A673 (cell line): ENCODE measurements around the gene RAB11FIP4. TPM values are rescaled to one million over a fixed set of nuclear protein-coding genes. Genes with fewer than 3 reads are reported as not detected.

Experiments used
- BruUV-seq: library from RNA; stranded (reverse); fragments of 400-500 nt; replicated peaks from 2 replicates; lab custom pipeline; 2021; lab: Mats Ljungman, UMichigan
- CTCF ChIA-PET: fragments of 300-600 bp; sonication (Branson Sonifier 250); formaldehyde crosslinking; loops from one replicate; lab custom pipeline; 2022; ENCODE audit warnings: antibody characterized with exemption; lab: Charles Lee
- POLR2A ChIA-PET: fragments of 300-600 bp; sonication (Branson Sonifier 250); formaldehyde crosslinking; loops from one replicate; lab custom pipeline; 2022; ENCODE audit warnings: antibody characterized with exemption; ENCODE audit not compliant: low non-redundant PET; lab: Charles Lee
- DNase-seq: peaks from one replicate; pipeline ENCODE4 v3.0.0-alpha.2; 2015; ENCODE audit warnings: low spot score
- H3K27ac ChIP-seq: fragments of 200-600 bp; sonication (generic); 2 replicates; pipeline ENCODE4 v1.5.1; 2016; ENCODE audit warnings: mixed run types, low read depth, mild to moderate bottlenecking, mixed read lengths, antibody characterized with exemption, low read length; ENCODE audit not compliant: poor library complexity, severe bottlenecking
- H3K27me3 ChIP-seq: fragments of 200-600 bp; sonication (generic); replicated peaks from 2 replicates; pipeline ENCODE4 v1.6.1; 2017; ENCODE audit warnings: mixed run types, low read depth, mild to moderate bottlenecking, mixed read lengths, antibody characterized with exemption, low read length; ENCODE audit not compliant: insufficient read depth, poor library complexity
- H3K36me3 ChIP-seq: fragments of 200-600 bp; sonication (generic); 2 replicates; pipeline ENCODE4 v1.6.1; 2016; ENCODE audit warnings: mixed run types, mild to moderate bottlenecking, mixed read lengths, antibody characterized with exemption, low read length; ENCODE audit not compliant: insufficient read depth, poor library complexity, severe bottlenecking
- H3K4me1 ChIP-seq: fragments of 200-600 bp; sonication (generic); 2 replicates; pipeline ENCODE4 v1.6.1; 2017; ENCODE audit warnings: mixed run types, mild to moderate bottlenecking, mixed read lengths, antibody characterized with exemption, low read length; ENCODE audit not compliant: insufficient read depth, poor library complexity, severe bottlenecking
- H3K4me3 ChIP-seq: fragments of 200-600 bp; sonication (generic); 2 replicates; pipeline ENCODE4 v1.5.1; 2016; ENCODE audit warnings: low read depth, mixed run types, mild to moderate bottlenecking, mixed read lengths, low read length; ENCODE audit not compliant: poor library complexity, severe bottlenecking
- H3K9me3 ChIP-seq: fragments of 200-600 bp; sonication (generic); 2 replicates; pipeline ENCODE4 v1.6.1; 2016; ENCODE audit warnings: mixed run types, low read depth, mild to moderate bottlenecking, mixed read lengths, antibody characterized with exemption, low read length; ENCODE audit not compliant: poor library complexity, severe bottlenecking
- EZH2 ChIP-seq: fragments of 200-600 bp; sonication (generic); IDR thresholded peaks from 2 replicates; pipeline ENCODE4 v1.6.1; 2017; ENCODE audit warnings: borderline replicate concordance, low read depth, mild to moderate bottlenecking, mixed read lengths, antibody characterized with exemption, low read length; ENCODE audit not compliant: poor library complexity, severe bottlenecking
- intact Hi-C: fragments of 100-400 bp; cut with micrococcal nuclease; formaldehyde crosslinking; loops from one replicate; pipeline ENCODE4 v1.10.0; 2022; ENCODE audit not compliant: unreplicated experiment
- total RNA-seq: library from RNA; stranded (reverse); gene quantifications from 2 replicates; pipeline ENCODE4 v1.2.3, GENCODE V29; 2021
- TF ChIP-seq, protein P1 (sequence below): fragments of 300-800, 200-600 bp; sonication (generic); conservative IDR thresholded peaks from 2 replicates; pipeline ENCODE4 v1.5.1; 2017; ENCODE audit warnings: low read depth, mild to moderate bottlenecking, antibody characterized with exemption, low read length, moderate library complexity, mixed read lengths

Gene RAB11FIP4
- total RNA-seq, 1 experiment from 2014 or later = 2.4 TPM

DNA sequence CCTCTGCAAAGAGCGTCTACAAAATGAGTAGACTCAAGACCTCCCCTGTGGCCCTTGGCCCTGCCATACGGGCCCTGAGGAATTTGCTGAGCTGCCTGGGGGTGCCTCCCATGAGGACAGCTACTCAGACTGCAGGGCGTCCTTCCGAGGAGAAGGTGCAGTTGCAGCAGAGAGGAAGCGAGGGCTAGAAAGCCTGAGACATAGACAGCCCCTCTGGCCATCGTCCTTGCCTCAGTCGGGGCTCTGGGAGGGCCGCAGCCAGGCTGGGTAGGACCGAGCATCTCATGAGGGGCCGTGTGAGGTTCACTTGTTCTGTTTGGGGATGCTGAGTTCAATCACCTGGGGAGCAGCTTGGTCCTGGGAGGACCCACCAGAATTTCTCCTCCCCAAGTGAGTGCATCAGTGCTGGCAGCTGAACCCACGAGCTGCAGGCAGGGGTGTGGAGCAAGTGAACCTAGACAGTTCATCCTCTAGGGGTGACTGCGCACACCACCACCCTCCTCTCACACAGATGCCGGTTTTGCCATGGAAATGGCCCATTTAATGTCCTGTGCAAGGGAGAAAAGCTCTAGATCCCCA is 20.3 kb downstream of the RAB11FIP4 start:
- Histone ChIP-seq H3K9me3 (no peaks in the 10 kb centered on the region), H3K36me3 (no peaks in the 10 kb centered on the region), H3K27ac (no peak overlapping the region), H3K4me3 (no peak overlapping the region), H3K4me1 (no peaks in the 10 kb centered on the region), H3K27me3 (no peaks in the 10 kb centered on the region)
- CTCF ChIA-PET = no interaction called here
- POLR2A ChIA-PET = no interaction called here
- intact Hi-C loops = no loop called here
- BruUV-seq = no TSS peak
- no peak for DNase-seq
- TF ChIP-seq, protein P1, sequence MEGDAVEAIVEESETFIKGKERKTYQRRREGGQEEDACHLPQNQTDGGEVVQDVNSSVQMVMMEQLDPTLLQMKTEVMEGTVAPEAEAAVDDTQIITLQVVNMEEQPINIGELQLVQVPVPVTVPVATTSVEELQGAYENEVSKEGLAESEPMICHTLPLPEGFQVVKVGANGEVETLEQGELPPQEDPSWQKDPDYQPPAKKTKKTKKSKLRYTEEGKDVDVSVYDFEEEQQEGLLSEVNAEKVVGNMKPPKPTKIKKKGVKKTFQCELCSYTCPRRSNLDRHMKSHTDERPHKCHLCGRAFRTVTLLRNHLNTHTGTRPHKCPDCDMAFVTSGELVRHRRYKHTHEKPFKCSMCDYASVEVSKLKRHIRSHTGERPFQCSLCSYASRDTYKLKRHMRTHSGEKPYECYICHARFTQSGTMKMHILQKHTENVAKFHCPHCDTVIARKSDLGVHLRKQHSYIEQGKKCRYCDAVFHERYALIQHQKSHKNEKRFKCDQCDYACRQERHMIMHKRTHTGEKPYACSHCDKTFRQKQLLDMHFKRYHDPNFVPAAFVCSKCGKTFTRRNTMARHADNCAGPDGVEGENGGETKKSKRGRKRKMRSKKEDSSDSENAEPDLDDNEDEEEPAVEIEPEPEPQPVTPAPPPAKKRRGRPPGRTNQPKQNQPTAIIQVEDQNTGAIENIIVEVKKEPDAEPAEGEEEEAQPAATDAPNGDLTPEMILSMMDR = no peak
- no peak for TF ChIP-seq EZH2

DNA sequence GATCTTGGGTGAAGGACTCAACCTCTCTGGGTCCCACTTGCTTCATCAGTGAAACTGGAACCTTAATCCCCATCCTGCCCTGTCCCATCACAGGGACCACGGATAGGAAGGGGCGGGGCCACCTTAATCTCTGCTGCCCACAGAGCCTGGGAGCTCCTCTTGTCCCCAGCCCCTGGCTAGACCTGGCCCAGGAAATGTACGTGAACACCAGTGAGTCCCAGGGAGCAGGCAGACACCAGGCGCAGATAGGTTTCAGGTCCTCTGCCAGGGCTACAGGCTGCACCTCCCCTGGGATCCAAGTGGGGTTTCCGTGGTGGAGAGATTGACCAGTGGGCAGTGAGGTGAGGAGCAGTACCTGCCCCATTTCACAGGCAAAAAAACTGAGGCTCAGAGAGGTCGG is 21.0 kb downstream of the RAB11FIP4 start:
- Histone ChIP-seq H3K36me3 (no peaks in the 10 kb centered on the region), H3K4me3 (no peak overlapping the region), H3K27ac (no peak overlapping the region), H3K27me3 (no peaks in the 10 kb centered on the region), H3K9me3 (no peaks in the 10 kb centered on the region), H3K4me1 (no peaks in the 10 kb centered on the region)
- ChIA-PET CTCF (no interaction called here), POLR2A (no interaction called here)
- no peak for DNase-seq
- intact Hi-C loops = no loop called here
- TF ChIP-seq, protein P1 = no peak
- no peak for TF ChIP-seq EZH2
- no TSS peak for BruUV-seq

- TF ChIP-seq, protein P1 = no peak
- TF ChIP-seq EZH2 = no peak
- intact Hi-C loops = no loop called here
- ChIA-PET POLR2A (interaction anchor here (0.5 kb wide), 1 partner anchor 475 kb away, joined by 7 read pairs; no protein-coding TSS in a partner anchor), CTCF (no interaction called here)
- Histone ChIP-seq H3K4me3 (no peak overlapping the region), H3K4me1 (no peaks in the 10 kb centered on the region), H3K36me3 (no peaks in the 10 kb centered on the region), H3K9me3 (no peaks in the 10 kb centered on the region), H3K27ac (no peak overlapping the region), H3K27me3 (no peaks in the 10 kb centered on the region)
- BruUV-seq = no TSS peak
- DNase-seq = no peak
These were observed 21.8 kb downstream of the RAB11FIP4 start for GRCh38 chr17:31413081-31413799.
